HUES64 (cell line): ENCODE results near the gene TNMD.

ENCODE experiments used
- H3K27ac ChIP-seq: 2 replicates; pipeline ENCODE4 v1.7.0; 2013; ENCODE audit warnings: low read depth, low read length, inconsistent platforms
- H3K27me3 ChIP-seq: 2 replicates; pipeline ENCODE4 v1.6.1; 2013; ENCODE audit warnings: mild to moderate bottlenecking, low read length; ENCODE audit not compliant: insufficient read depth
- H3K36me3 ChIP-seq: 2 replicates; pipeline ENCODE4 v1.6.1; 2013; ENCODE audit warnings: mild to moderate bottlenecking, low read length; ENCODE audit not compliant: insufficient read depth
- H3K4me1 ChIP-seq: 2 replicates; pipeline ENCODE4 v1.6.1; 2013; ENCODE audit warnings: mild to moderate bottlenecking, low read length, moderate library complexity; ENCODE audit not compliant: insufficient read depth
- H3K4me3 ChIP-seq: 2 replicates; pipeline ENCODE4 v1.5.1; 2013; ENCODE audit warnings: mild to moderate bottlenecking, low read length, moderate library complexity
- H3K9ac ChIP-seq: 2 replicates; pipeline ENCODE4 v1.6.1; 2013; ENCODE audit warnings: mild to moderate bottlenecking, low read depth, low read length
- H3K9me3 ChIP-seq: 2 replicates; pipeline ENCODE4 v1.6.1; 2013; ENCODE audit warnings: low read depth, low read length; ENCODE audit not compliant: insufficient read depth
- WGBS: fragments of 150-250, 120-280 bp; methylation state at CpG from one replicate; pipeline ENCODE4 v1.1.7; 2013; ENCODE audit warnings: missing lambda C conversion rate; 5-methylcytosine and 5-hydroxymethylcytosine counted together

The TNMD gene

GRCh38 chrX:100643956-100644860 is 59.5 kb downstream of the TNMD start, which contains the start of gene SRPX2:
TSS of gene SRPX2 (plus strand) at chrX:100644199. CDS start at chrX:100646323, 2,124 bp downstream.
- 82% methylated on average over 10 of the region's 11 CpGs for WGBS
- no peak within 1 kb of the TSS for H3K27ac ChIP-seq
- no peak within 1 kb of the TSS for H3K9ac ChIP-seq
- no peaks in the 10 kb centered on the region for H3K36me3 ChIP-seq
- no peaks in the 10 kb centered on the region for H3K9me3 ChIP-seq
- H3K4me1 ChIP-seq = peaks cover 8% of the 10 kb centered on the region
- H3K4me3 ChIP-seq = no peak within 1 kb of the TSS
- H3K27me3 ChIP-seq = no peaks in the 10 kb centered on the region

DNA sequence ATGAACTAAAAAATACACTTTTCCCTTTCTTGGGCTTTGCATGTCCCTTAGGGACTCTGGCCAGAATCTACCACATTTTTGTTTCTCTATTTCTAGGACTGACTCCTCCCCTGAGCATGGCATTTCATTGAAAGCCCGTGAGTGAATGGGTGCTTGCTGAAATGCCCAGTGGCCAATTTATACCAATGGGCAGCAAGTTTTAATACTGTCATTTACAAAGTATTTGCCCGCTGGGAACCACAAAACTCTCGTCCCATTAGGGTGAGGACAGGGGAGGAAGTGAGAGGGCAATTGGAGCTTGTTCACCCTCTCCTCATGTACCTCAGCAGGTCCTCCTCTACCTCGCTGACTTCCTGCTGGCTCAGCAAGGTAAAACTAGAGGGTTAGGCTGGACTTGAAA is 60.4 kb downstream of the TNMD start:
- Histone ChIP-seq H3K36me3 (no peaks in the 10 kb centered on the region), H3K27ac (no peak overlapping the region), H3K4me3 (no peak overlapping the region), H3K27me3 (no peaks in the 10 kb centered on the region), H3K4me1 (peaks cover 16% of the 10 kb centered on the region), H3K9ac (no peak overlapping the region), H3K9me3 (no peaks in the 10 kb centered on the region)
- 91% methylated on average over 2 of the region's 4 CpGs for WGBS

GRCh38 chrX:100647095-100647494 is 62.4 kb downstream of the TNMD start:
- Histone ChIP-seq H3K9me3 (no peaks in the 10 kb centered on the region), H3K27ac (no peak overlapping the region), H3K4me1 (peaks cover 17% of the 10 kb centered on the region), H3K9ac (no peak overlapping the region), H3K27me3 (no peaks in the 10 kb centered on the region), H3K4me3 (no peak overlapping the region), H3K36me3 (no peaks in the 10 kb centered on the region)
- WGBS = no CpG with 5 or more reads among the region's 1 CpG

GRCh38 chrX:100647739-100648138 is 63.0 kb downstream of the TNMD start:
- Histone ChIP-seq H3K36me3 (no peaks in the 10 kb centered on the region), H3K27me3 (no peaks in the 10 kb centered on the region), H3K9ac (no peak overlapping the region), H3K27ac (no peak overlapping the region), H3K4me3 (no peak overlapping the region), H3K4me1 (peaks cover 17% of the 10 kb centered on the region), H3K9me3 (no peaks in the 10 kb centered on the region)
- 64% methylated on average over 1 of the region's 2 CpGs for WGBS

DNA sequence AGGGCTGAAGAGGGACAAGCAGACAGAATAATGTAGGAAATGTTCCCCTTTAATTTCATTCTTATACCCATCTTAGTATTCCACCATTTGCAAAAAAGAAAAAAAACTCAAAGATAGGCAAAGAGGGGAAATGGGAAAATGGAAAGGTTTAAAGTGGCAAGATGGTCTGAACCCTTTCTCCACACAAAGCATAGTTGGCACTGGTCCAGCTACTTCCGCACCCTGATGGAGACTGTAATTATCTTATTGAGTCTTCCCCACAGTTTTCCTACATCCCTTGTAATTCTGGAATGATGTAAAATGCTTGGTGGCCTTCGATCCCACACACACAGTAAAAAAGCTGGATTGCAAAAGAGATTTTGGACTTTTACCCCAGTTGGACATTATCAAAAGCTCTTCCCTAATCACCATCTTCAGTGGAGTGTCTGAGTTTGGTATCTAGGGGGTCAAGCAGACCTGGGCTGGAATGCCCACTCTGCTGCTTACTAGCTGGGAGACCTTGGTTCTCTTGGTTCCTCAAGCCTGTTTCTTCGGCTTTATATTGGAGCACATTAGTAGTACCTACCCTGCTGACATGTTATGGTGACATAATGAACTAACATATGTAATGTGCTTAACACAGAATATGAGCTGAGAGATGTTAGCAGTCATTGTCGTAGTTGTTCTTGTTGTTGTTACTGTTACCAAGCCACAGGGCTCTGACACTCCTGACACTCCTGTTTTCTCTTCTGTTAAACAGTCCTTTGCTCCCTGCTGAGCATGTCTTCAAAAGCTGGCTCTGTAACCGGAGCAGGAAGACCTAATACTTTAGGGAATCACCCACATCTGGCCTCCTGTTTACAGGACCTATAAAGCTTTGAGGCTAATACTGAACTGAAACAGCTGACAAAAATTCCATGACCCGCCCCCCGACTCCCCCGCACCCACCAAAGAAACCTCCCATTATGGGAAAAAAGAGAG is 64.0 kb downstream of the TNMD start:
- WGBS = 54% methylated on average over 3 of the region's 8 CpGs
- H3K27ac ChIP-seq = peak overlapping the region; percentile 49; the same call in 1 of the 2 replicates

More for the DNA sequence above, 64.0 kb downstream of the TNMD start:
- H3K4me3 ChIP-seq = no peak overlapping the region
- H3K4me1 ChIP-seq = peaks cover 17% of the 10 kb centered on the region
- H3K9ac ChIP-seq = no peak overlapping the region
- H3K9me3 ChIP-seq = no peaks in the 10 kb centered on the region
- H3K27me3 ChIP-seq = no peaks in the 10 kb centered on the region
- no peaks in the 10 kb centered on the region for H3K36me3 ChIP-seq
